RKO (cell line): Measurements from ENCODE around the gene IL17C.
"Not testable (repeated sequence)": the region's sequence is repeated elsewhere in the genome, so short reads cannot be mapped to it uniquely, and the experiment has no call there.

ENCODE experiments used
- DNase-seq: peaks from one replicate; pipeline ENCODE4 v3.0.0-alpha.2; 2016; ENCODE audit warnings: low spot score

IL17C gene

DNA sequence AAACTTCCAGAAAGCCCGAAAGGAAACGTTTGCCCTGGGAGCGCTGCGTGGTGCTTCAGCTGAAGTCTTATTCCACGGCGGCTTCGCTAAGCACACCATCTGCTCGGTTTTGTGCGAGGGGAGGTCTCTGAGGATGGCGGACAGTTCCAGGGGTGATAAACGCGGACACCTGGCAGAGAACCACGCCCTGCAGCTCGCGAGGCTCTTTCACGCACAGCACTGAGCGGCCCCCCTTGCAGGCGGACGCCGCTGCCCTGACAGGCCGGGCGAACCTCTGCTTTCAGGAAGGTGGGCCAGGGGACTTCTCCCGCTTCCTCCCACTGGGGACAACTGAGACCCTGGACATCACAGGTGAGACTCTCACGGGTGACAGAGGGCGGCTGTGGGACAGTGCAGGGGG is 20.8 kb downstream of the IL17C start:
- no peak for DNase-seq

- no peak for DNase-seq
Observed at GRCh38 chr16:88661468-88661867, 23.1 kb downstream of the IL17C start.

DNA sequence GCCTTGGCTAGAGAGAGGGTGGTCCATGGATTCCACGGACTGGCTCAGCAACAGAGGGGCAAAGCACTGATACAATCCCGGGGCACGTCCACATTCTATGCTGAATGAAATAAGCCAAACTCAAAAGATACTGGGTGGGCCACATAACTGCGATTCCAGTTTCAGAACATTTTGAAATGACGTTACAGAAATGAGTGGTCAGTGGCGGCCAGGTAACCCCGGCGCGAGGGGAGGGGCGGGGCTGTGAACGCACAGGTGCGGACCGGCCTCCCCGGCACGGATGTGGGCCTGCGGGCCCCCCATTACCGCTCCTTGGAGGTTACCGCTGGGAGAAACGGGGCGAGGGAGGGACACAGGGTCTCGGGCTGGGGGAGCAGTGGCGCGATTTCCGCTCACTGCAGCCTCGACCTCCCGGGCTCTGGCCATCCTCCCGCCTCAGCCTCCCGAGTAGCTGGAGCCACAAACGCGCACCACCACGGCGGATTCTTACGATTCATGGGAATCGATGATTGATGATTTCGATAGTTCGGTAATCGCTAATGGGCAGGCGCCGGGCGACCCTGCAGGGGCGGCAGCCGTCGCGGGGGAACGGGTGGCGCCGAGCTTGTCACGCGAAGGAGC is 24.0 kb downstream of the IL17C start:
- DNase-seq, result no peak

GRCh38 chr16:88662843-88663606 is 24.7 kb downstream of the IL17C start, which contains the start of gene MVD:
MVD (minus strand) TSS chr16:88663091; CDS start chr16:88663080, 11 bp downstream.
- DNase-seq, result peak; percentile 98

DNA sequence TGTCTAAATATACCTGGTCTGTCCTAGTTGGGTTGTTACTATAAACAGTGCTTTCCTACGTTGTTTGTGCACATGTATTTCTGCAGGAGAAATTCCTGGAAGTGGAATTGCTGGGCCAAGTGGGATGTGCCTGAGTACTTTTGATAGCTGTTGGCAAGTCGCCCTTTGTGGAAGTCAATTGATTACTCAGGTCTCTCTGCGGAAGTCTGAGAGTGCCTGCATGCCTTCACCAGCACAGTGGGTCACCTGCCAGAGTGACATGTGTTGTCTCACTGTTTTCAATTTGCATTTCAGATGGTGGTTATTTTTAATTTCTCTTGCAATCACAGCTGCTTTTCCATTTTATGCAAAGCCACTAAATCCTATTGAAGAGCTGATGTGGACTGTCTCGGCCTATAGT is 26.8 kb downstream of the IL17C start:
- no peak for DNase-seq

DNA sequence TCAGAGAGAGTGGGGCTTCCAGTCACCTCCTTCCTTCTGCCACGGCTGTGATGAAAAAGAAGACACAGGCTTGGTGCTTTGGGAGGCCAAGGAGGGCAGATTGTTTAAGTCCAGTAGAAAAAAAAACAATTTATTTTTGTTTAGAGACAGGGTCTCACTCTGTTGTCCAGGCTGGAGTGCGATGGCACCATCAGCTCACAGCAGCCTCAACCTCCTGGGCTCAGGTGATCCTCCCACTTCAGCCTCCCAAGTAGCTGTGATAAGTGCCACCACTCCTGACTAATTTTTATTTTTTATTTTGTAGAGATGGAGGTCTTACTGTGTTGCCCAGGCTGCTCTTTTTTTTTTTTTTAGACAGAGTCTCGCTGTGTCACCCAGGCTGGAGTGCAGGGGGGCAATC is 27.2 kb downstream of the IL17C start:
- no peak for DNase-seq

- no peak for DNase-seq
Observed at GRCh38 chr16:88667461-88667860, 29.1 kb downstream of the IL17C start.

- DNase-seq, result not testable (repeated sequence)
Observed at GRCh38 chr16:88669493-88669892, 31.1 kb downstream of the IL17C start.

DNA sequence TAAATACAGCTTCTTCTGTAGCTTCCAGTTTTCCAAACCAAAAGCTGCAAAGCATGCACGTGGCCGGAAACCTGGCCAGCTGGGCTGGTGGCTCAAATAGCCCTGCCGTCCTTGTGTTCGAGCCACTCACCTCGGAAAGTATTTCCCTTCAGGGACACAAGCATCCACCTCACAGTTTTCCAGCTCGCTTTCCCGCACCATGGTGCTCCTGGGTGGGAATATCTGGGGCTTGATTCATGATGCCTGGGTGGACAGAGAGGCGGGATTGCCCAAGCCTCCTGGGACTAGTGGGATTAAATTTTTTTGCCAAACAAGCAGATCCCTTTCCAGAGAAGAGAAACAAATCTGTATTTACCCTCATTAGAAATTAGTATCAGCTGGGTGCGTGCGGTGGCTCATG is 31.6 kb downstream of the IL17C start:
- no peak for DNase-seq

- no peak for DNase-seq
Observed at GRCh38 chr16:88671806-88672205, 33.4 kb downstream of the IL17C start.

GRCh38 chr16:88672776-88673175 is 34.4 kb downstream of the IL17C start:
- DNase-seq, result no peak

- DNase-seq, result no peak
Observed at GRCh38 chr16:88673716-88674379, 35.5 kb downstream of the IL17C start.

- no peak for DNase-seq
Observed at GRCh38 chr16:88676502-88677242, 38.3 kb downstream of the IL17C start.

DNA sequence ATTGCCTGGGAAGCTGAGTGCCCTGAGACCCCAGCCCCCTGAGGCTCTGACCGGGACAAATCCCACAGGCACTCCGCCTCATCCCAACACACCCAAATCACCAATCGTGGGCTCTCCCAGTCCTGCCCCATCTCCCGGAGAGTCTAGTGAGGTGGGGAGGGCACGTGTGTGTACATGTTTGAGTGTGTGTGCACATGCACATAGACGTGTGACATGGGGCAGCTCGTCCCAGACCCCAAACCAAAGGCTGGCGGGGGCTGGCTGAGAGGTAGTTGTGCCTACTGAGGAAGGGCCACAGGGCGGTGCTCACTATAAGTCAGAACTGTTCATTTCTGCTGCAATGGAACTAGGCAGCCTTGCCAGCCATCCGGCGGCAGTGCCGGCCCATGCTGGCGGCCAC is 39.3 kb downstream of the IL17C start:
- DNase-seq, result no peak

- DNase-seq, result no peak
Observed at GRCh38 chr16:88678224-88678979, 40.0 kb downstream of the IL17C start.

GRCh38 chr16:88680554-88681083 is 42.2 kb downstream of the IL17C start:
- no peak for DNase-seq

DNA sequence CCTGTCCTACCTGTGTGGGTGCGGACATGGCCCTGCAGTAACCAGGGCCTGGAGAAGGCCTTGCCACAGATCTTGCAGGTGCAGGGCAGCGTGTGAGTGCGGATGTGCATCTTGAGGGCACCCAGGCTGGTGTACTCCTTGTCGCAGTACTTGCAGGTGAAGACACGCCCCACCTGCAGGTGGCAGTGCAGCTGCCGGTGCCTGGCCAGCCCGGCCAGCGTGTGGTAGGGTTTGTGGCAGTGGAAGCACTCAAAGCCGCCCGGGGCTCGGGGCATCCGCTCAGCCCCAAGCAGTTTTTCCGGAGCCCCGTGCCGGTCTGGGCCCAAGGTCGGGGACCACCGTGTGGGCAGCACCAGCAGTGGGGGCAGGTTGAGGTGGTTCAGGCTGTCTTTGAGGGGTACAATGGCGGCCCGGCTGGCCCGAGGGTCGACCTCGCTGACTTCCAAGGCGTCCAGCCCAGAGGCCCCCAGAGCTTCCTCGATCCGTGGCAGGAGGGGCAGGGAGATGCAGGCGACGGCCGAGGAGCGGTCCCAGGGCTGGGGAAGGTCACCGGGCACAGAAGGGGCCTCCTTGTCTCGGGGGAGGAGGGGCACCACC is 42.8 kb downstream of the IL17C start:
- DNase-seq, result no peak

DNA sequence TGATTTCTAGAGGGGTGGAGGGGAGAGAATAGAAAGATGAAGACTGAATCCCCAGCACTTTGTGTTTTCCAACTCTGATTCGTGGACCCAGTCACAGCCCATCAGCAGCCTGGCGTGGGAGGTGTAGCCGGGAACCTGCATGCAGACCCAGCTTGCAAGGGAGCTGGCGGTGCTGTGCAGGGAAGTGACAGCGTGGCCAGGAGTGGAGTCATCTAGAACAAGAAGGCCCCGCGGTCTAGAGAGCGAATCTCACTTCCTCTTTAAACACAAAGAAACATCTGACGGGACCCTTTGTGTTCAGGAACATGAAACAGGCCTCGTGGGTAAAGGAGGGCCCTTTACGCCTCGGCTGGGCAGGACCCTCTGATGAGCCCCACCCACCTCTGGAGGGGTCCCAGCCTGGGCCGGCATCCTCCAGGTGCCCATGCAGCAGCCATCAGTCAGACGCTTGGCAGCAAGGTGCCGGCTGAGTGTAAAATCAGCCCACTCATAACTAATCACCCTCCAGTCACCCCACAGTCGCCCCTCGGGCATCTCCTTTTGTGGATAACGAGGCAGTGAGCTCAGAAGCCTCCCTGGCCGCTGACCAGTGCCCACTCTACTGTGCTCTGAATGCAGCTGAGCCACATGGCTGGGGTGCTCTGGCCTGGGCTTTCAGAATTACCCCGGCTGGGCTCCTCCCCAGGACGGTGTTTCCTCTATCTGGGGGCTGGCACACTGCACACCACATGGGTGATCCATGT is 43.5 kb downstream of the IL17C start:
- DNase-seq, result no peak

DNA sequence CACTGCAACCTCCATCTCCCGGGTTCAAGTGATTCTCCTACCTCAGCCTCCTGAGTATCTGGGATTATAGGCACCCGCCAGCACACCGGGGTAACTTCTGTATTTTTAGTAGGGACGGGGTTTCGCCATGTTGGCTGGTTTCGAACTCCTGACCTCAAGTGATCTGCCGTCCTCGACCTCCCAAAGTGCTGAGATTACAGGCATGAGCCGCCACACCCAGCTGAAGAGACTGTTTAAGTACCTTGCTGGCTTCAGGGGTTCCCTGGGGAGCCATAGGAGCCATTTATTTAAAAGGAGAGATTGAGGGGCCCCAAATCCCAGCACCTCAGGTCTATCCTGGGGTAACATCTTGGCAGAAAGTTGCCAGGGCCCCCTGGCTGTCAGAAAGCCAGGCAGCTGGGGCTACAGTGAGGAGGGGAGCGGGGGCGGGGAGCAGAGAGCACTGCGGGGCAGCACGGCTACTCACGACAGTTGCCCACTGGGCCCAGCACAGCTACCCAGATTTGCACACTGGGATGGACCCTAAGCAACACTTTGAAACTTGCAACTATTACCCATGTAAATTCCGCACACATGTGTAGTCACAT is 46.3 kb downstream of the IL17C start:
- no peak for DNase-seq
